ENCODE measurements around the gene SASH1. TPM values are rescaled to one million over a fixed set of nuclear protein-coding genes. Genes with fewer than 3 reads are reported as not detected.
"Not testable (repeated sequence)": the region's sequence is repeated elsewhere in the genome, so short reads cannot be mapped to it uniquely, and the experiment has no call there.

SASH1 gene
- total and polyA plus RNA-seq, 7 donors, result 3.2 to 101 (median 40.5) TPM

DNA sequence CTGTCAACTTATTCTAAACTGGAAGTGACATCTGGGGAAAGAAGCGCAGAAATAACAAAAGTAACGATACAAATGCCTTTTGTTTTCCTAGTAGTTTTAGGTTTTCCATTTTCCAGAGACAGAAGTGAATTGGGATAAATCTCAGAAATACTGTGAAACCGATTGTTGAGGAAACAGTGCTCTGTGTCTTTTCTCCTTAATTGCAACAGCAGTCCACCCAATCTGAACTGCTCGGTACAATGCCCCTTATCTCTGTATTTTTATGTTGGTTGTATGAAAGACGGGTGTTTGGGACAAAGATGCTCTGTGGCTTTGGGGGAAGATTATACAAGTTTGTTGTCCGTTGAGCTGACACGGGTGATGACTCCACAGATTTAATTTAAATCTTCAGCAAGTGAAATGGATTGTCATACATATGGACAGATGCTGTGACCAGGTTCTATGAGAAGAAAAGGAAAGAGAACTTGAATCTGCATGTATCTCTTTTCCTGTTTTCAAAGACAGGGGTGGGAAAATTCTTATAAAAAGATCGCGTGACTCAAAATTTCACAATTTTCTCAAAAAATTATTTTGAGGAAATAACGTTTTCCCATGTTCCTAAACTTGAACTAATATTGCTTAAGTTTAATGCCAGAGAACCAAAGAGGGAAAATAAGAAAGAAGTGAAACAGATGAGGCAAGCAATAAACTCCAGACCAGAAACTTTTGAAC is 41.2 kb downstream of the SASH1 start:
- no peaks in the 10 kb centered on the region for H3K4me1 ChIP-seq
- TF ChIP-seq POLR2AphosphoS5 (IDR thresholded peaks at IDR 0.05) (no peak), POLR2A (IDR thresholded peaks at IDR 0.05) (no peak), EP300 (IDR thresholded peaks at IDR 0.05) (no peak)
- TF ChIP-seq, protein P1, sequence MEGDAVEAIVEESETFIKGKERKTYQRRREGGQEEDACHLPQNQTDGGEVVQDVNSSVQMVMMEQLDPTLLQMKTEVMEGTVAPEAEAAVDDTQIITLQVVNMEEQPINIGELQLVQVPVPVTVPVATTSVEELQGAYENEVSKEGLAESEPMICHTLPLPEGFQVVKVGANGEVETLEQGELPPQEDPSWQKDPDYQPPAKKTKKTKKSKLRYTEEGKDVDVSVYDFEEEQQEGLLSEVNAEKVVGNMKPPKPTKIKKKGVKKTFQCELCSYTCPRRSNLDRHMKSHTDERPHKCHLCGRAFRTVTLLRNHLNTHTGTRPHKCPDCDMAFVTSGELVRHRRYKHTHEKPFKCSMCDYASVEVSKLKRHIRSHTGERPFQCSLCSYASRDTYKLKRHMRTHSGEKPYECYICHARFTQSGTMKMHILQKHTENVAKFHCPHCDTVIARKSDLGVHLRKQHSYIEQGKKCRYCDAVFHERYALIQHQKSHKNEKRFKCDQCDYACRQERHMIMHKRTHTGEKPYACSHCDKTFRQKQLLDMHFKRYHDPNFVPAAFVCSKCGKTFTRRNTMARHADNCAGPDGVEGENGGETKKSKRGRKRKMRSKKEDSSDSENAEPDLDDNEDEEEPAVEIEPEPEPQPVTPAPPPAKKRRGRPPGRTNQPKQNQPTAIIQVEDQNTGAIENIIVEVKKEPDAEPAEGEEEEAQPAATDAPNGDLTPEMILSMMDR (IDR thresholded peaks at IDR 0.05), result no peak
- H3K27ac ChIP-seq, result peak overlapping the region in 1 of 4 donors; percentile 11
- H3K36me3 ChIP-seq, result no peaks in the 10 kb centered on the region
- no peak overlapping the region for H3K4me3 ChIP-seq
- intact Hi-C loops (cut with DNase I), result no loop called here
- WGBS, 2 donors, result 84 to 88% methylated on average over 10 of the region's 10 CpGs
- H3K27me3 ChIP-seq, result no peaks in the 10 kb centered on the region
- DNase-seq, result no peak
- H3K9me3 ChIP-seq, result no peaks in the 10 kb centered on the region

DNA sequence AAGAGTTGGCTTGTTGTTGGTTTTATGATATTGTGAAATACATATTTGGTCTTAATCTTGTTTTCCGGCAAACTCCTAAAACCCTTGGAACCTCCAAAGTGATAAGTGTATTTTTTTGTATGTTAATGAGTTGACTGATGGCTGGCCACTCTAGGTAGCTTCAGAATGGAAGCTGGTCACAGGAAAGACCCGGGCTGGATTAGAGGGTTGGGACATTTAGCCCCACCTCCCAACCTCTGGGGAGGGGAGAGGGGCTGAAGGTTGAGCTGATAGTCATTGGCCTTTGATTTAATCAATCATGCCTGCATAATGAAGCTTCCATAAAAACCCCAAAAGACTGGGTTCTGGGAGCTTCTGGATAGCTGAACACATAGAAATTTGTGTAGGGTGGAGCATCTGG is 42.7 kb downstream of the SASH1 start:
- H3K36me3 ChIP-seq, result no peaks in the 10 kb centered on the region
- TF ChIP-seq EP300 (IDR thresholded peaks at IDR 0.05), result no peak
- TF ChIP-seq POLR2A (IDR thresholded peaks at IDR 0.05), result no peak
- TF ChIP-seq, protein P1 (IDR thresholded peaks at IDR 0.05), result no peak

DNA sequence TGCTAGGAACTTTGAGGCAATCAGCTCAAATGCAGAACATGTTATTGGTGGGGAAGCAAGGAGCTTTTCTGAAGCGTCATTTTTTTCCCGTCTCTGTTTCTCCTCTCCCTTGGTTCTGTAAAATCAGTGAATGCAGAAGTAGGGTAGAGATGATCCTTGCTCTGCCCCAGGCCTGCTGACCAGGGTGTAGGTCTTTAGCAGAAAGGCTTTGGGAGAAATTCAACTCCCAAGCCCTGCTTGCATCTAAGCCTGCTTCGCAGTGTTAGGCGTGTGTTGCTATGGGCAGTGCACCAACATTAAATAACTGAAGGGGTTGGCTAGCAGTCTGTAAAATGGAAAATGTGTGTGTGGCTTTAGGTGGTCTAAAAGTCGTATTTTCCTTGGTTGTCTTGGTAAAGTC is 45.9 kb downstream of the SASH1 start:
- H3K4me1 ChIP-seq, result no peaks in the 10 kb centered on the region
- no peak overlapping the region for H3K27ac ChIP-seq
- intact Hi-C loops (cut with DNase I), result no loop called here
- WGBS, 2 donors, result 86 to 94% methylated on average over 5 of the region's 5 CpGs
- DNase-seq, result no peak
- peaks cover 0 to 3% (median 0%) of the 10 kb centered on the region in 4 donors for H3K36me3 ChIP-seq
- no peaks in the 10 kb centered on the region for H3K27me3 ChIP-seq
- H3K4me3 ChIP-seq, result no peak overlapping the region
- H3K9me3 ChIP-seq, result no peaks in the 10 kb centered on the region
- TF ChIP-seq EP300 (IDR thresholded peaks at IDR 0.05) (no peak), POLR2AphosphoS5 (IDR thresholded peaks at IDR 0.05) (no peak)
- TF ChIP-seq, protein P1 (IDR thresholded peaks at IDR 0.05), result no peak

More for the DNA sequence above, 42.7 kb downstream of the SASH1 start:
- Histone ChIP-seq H3K4me3 (no peak overlapping the region), H3K4me1 (no peaks in the 10 kb centered on the region), H3K27me3 (no peaks in the 10 kb centered on the region), H3K27ac (no peak overlapping the region), H3K9me3 (no peaks in the 10 kb centered on the region)
- WGBS, 2 donors, result 76 to 83% methylated on average over 2 of the region's 2 CpGs
- DNase-seq, result no peak
- intact Hi-C loops (cut with DNase I), result no loop called here

DNA sequence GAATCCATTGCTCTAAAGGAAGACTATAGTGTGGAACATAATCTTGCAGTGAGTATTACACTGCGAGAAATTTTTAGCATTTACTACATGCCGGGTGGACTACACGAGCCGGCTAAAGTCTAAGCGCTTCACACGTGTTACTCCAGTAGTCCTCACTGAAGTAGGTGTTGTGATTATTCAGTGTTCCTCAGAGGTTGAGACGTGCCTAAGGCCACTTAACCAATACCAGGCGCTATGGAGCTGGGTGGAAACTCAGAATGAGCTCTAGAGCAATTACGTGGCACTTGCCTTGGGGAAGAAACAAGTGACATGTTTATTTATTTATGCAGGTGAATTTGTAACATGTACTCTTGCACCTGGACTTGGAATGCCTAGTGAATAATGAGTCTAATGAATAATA is 46.4 kb downstream of the SASH1 start:
- Histone ChIP-seq H3K9me3 (no peaks in the 10 kb centered on the region), H3K36me3 (peaks cover 0 to 3% (median 0%) of the 10 kb centered on the region in 4 donors), H3K4me3 (no peak overlapping the region), H3K27me3 (no peaks in the 10 kb centered on the region), H3K4me1 (peaks cover 0 to under 1% (median 0%) of the 10 kb centered on the region in 4 donors), H3K27ac (no peak overlapping the region)
- intact Hi-C loops (cut with DNase I), result no loop called here
- TF ChIP-seq, protein P1 (IDR thresholded peaks at IDR 0.05), result no peak
- TF ChIP-seq POLR2AphosphoS5 (IDR thresholded peaks at IDR 0.05) (no peak), POLR2A (IDR thresholded peaks at IDR 0.05) (no peak), EP300 (IDR thresholded peaks at IDR 0.05) (no peak)
- DNase-seq, result no peak
- WGBS, 2 donors, result 85 to 92% methylated on average over 9 of the region's 9 CpGs

DNA sequence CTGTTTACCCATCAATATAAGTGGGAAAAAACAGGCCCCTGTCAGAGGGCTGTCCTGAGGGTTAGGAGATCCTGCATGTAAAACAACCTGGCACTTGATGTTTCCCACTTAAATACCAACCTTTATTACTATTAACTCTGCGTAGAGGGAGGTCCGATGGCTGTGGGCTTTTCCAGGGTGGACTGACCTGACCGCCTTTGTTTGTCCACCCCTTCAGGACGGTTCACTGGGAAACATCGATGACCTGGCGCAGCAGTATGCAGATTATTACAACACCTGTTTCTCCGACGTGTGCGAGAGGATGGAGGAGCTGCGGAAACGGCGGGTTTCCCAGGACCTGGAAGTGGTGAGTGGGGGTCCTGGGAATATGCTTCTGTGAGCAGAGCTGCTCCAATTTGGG is 47.3 kb downstream of the SASH1 start:
- Histone ChIP-seq H3K27ac (no peak overlapping the region), H3K4me1 (peaks cover 0 to 9% (median under 1%) of the 10 kb centered on the region in 4 donors), H3K27me3 (no peaks in the 10 kb centered on the region), H3K36me3 (peaks cover 0 to 3% (median 0%) of the 10 kb centered on the region in 4 donors), H3K4me3 (no peak overlapping the region), H3K9me3 (no peaks in the 10 kb centered on the region)
- intact Hi-C loops (cut with DNase I), result no loop called here
- TF ChIP-seq EP300 (IDR thresholded peaks at IDR 0.05), result no peak
- TF ChIP-seq POLR2A (IDR thresholded peaks at IDR 0.05), result no peak
- TF ChIP-seq, protein P1 (IDR thresholded peaks at IDR 0.05), result no peak
- TF ChIP-seq POLR2AphosphoS5 (IDR thresholded peaks at IDR 0.05), result no peak
- DNase-seq, result no peak
- WGBS, 2 donors, result 95 to 96% methylated on average over 12 of the region's 12 CpGs

DNA sequence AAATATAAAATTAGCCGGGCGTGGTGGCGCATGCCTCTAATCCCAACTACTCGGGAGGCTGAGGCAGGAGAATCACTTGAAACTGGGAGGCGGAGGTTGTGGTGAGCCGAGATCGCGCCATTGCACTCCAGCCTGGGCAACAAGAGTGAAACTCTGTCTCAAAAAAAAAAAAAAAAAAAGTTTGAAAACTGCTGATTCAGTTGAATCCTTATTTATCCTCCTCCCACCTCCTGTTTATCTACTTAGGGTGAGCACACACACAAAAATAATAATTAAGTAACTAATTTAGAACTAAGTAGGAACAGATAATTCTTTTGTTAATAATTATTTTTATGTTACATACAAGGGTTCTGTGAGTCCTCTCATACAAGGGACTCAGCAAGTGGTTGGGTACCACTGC is 49.5 kb downstream of the SASH1 start:
- H3K27ac ChIP-seq; H3K9me3 ChIP-seq; H3K27me3 ChIP-seq; H3K4me3 ChIP-seq; H3K36me3 ChIP-seq; DNase-seq; intact Hi-C loops (cut with DNase I): not testable (repeated sequence)
- H3K4me1 ChIP-seq, result peaks cover 0 to 14% (median 8%) of the 10 kb centered on the region in 4 donors
- WGBS, 2 donors, result 95 to 98% methylated on average over 8 of the region's 8 CpGs

All from sigmoid colon (tissue), 7 donors.